VCaP (cell line): Measurements from ENCODE around the gene LILRB1.
"Not testable (repeated sequence)": the region's sequence is repeated elsewhere in the genome, so short reads cannot be mapped to it uniquely, and the experiment has no call there.

ENCODE experiments used
- H3K27ac ChIP-seq: fragments of 450-650 bp; 2 replicates; pipeline ENCODE4 v1.5.1; 2017
- CTCF ChIP-seq: fragments of 450-650 bp; conservative IDR thresholded peaks from 2 replicates; pipeline ENCODE4 v1.5.1; 2017; ENCODE audit warnings: mild to moderate bottlenecking, moderate library complexity

The LILRB1 gene

GRCh38 chr19:54630262-54630661 is at the start of gene LILRB1:
LILRB1 (plus strand) TSS chr19:54630484; CDS start chr19:54631074, 590 bp downstream.
- not testable (repeated sequence) for H3K27ac ChIP-seq

- no peak for TF ChIP-seq CTCF
- H3K27ac ChIP-seq = no peak overlapping the region
Observed at GRCh38 chr19:54586397-54586796, 43.9 kb upstream of the LILRB1 start.

GRCh38 chr19:54587026-54587425 is 43.3 kb upstream of the LILRB1 start:
- no peak for TF ChIP-seq CTCF
- H3K27ac ChIP-seq = no peak overlapping the region

- not testable (repeated sequence) for H3K27ac ChIP-seq
Observed at GRCh38 chr19:54593445-54593844, 36.8 kb upstream of the LILRB1 start, which contains the start of gene LILRA1. LILRA1 (plus strand) TSS chr19:54593632; CDS start chr19:54594245, 613 bp downstream.

GRCh38 chr19:54593931-54594626 is 36.2 kb upstream of the LILRB1 start:
- not testable (repeated sequence) for H3K27ac ChIP-seq

- H3K27ac ChIP-seq = no peak overlapping the region
- no peak for TF ChIP-seq CTCF
Observed at GRCh38 chr19:54594737-54595136, 35.5 kb upstream of the LILRB1 start.

- H3K27ac ChIP-seq = not testable (repeated sequence)
Observed at GRCh38 chr19:54595680-54596436, 34.4 kb upstream of the LILRB1 start.

- no peak overlapping the region for H3K27ac ChIP-seq
- no peak for TF ChIP-seq CTCF
Observed at GRCh38 chr19:54600212-54600611, 30.1 kb upstream of the LILRB1 start.

- no peak overlapping the region for H3K27ac ChIP-seq
Observed at GRCh38 chr19:54606230-54606629, 24.1 kb upstream of the LILRB1 start.

More at GRCh38 chr19:54606230-54606629, 24.1 kb upstream of the LILRB1 start:
- TF ChIP-seq CTCF = no peak
